ENCODE data around the gene AKT3. TPM values are rescaled to one million over a fixed set of nuclear protein-coding genes. Genes with fewer than 3 reads are reported as not detected.
"Not testable (repeated sequence)": the region's sequence is repeated elsewhere in the genome, so short reads cannot be mapped to it uniquely, and the experiment has no call there.

Gene AKT3
- total RNA-seq, 4 donors from 2014 or later: 51.7 to 84.1 (median 71.1) TPM

GRCh38 chr1:243831463-243831862 lies 18.6 kb downstream of the AKT3 start:
- Histone ChIP-seq H3K36me3 (no peaks in the 10 kb centered on the region), H3K9me3 (no peaks in the 10 kb centered on the region), H3K27ac (no peak overlapping the region), H3K27me3 (no peaks in the 10 kb centered on the region), H3K4me3 (replicated peaks in 1 of 3) (no peak overlapping the region), H3K4me1 (no peaks in the 10 kb centered on the region)
- intact Hi-C loops (cut with DNase I): no loop called here
- TF ChIP-seq POLR2A (IDR thresholded peaks at IDR 0.05): no peak
- no peak for TF ChIP-seq CTCF (IDR thresholded peaks at IDR 0.05)
- 92 to 95% methylated on average over 3 of the region's 3 CpGs for WGBS, 2 donors
- DNase-seq: no peak

GRCh38 chr1:243827206-243827605 lies 22.8 kb downstream of the AKT3 start:
- H3K27ac ChIP-seq: no peak overlapping the region
- H3K9me3 ChIP-seq: no peaks in the 10 kb centered on the region
- no peak overlapping the region for H3K4me3 ChIP-seq (replicated peaks in 1 of 3)
- no peaks in the 10 kb centered on the region for H3K27me3 ChIP-seq
- TF ChIP-seq POLR2A (IDR thresholded peaks at IDR 0.05) (no peak), CTCF (IDR thresholded peaks at IDR 0.05) (no peak)
- no peak for DNase-seq
- no peaks in the 10 kb centered on the region for H3K4me1 ChIP-seq
- no peaks in the 10 kb centered on the region for H3K36me3 ChIP-seq
- intact Hi-C loops (cut with DNase I): no loop called here

- H3K4me3 ChIP-seq (replicated peaks in 1 of 3); intact Hi-C loops (cut with DNase I); H3K27ac ChIP-seq; DNase-seq; H3K27me3 ChIP-seq; H3K4me1 ChIP-seq; H3K9me3 ChIP-seq; H3K36me3 ChIP-seq: not testable (repeated sequence)
- 92 to 100% methylated on average over 1 of the region's 1 CpG for WGBS, 2 donors
Observed at GRCh38 chr1:243824907-243825306, 25.1 kb downstream of the AKT3 start.

GRCh38 chr1:243821177-243821680 lies 28.8 kb downstream of the AKT3 start:
- H3K4me1 ChIP-seq: no peaks in the 10 kb centered on the region
- no peak overlapping the region for H3K4me3 ChIP-seq (replicated peaks in 1 of 3)
- no peaks in the 10 kb centered on the region for H3K9me3 ChIP-seq
- no peaks in the 10 kb centered on the region for H3K36me3 ChIP-seq
- no peak overlapping the region for H3K27ac ChIP-seq
- intact Hi-C loops (cut with DNase I): no loop called here
- 97% methylated on average over 1 of the region's 1 CpG for WGBS, 2 donors
- H3K27me3 ChIP-seq: no peaks in the 10 kb centered on the region
- TF ChIP-seq POLR2A (IDR thresholded peaks at IDR 0.05): no peak
- TF ChIP-seq CTCF (IDR thresholded peaks at IDR 0.05): no peak
- no peak for DNase-seq

- no peaks in the 10 kb centered on the region for H3K27me3 ChIP-seq
- H3K9me3 ChIP-seq: no peaks in the 10 kb centered on the region
- TF ChIP-seq CTCF (IDR thresholded peaks at IDR 0.05): no peak
- TF ChIP-seq POLR2A (IDR thresholded peaks at IDR 0.05): no peak
- no peaks in the 10 kb centered on the region for H3K4me1 ChIP-seq
- no peak overlapping the region for H3K4me3 ChIP-seq (replicated peaks in 1 of 3)
- no peaks in the 10 kb centered on the region for H3K36me3 ChIP-seq
- WGBS, 2 donors: 78 to 91% methylated on average over 4 of the region's 5 CpGs
- DNase-seq: no peak
- H3K27ac ChIP-seq: no peak overlapping the region
- intact Hi-C loops (cut with DNase I): no loop called here
Observed at GRCh38 chr1:243819438-243819839, 30.6 kb downstream of the AKT3 start.

GRCh38 chr1:243818978-243819377 lies 31.1 kb downstream of the AKT3 start:
- H3K36me3 ChIP-seq: no peaks in the 10 kb centered on the region
- H3K4me3 ChIP-seq (replicated peaks in 1 of 3): no peak overlapping the region
- WGBS, 2 donors: 65 to 90% methylated on average over 2 to 13 of the region's 13 CpGs
- intact Hi-C loops (cut with DNase I): no loop called here
- DNase-seq: no peak
- H3K4me1 ChIP-seq: no peaks in the 10 kb centered on the region
- TF ChIP-seq POLR2A (IDR thresholded peaks at IDR 0.05) (no peak), CTCF (IDR thresholded peaks at IDR 0.05) (no peak)
- no peaks in the 10 kb centered on the region for H3K27me3 ChIP-seq
- no peaks in the 10 kb centered on the region for H3K9me3 ChIP-seq
- H3K27ac ChIP-seq: no peak overlapping the region

Measured in thyroid gland (tissue), 4 donors.